Activated CD4-positive, alpha-beta memory T cell treated with anti-CD3 and anti-CD28 coated beads, Interleukin-2, amount 10 ng/mL, durations not matched to agents 7 days and 5 days (primary cell): ENCODE measurements around the gene IGSF9B. TPM values are rescaled to one million over a fixed set of nuclear protein-coding genes. Genes with fewer than 3 reads are reported as not detected.

Experiments
- CTCF ChIA-PET: fragments of 350-600 bp; sonication (Branson Sonifier 250); formaldehyde crosslinking; loops from one replicate; lab custom pipeline; 2021; ENCODE audit warnings: antibody characterized with exemption, inconsistent platforms; lab: Charles Lee
- POLR2A ChIA-PET: fragments of 350-600 bp; sonication (Branson Sonifier 250); formaldehyde crosslinking; loops from one replicate; lab custom pipeline; 2021; ENCODE audit warnings: antibody characterized with exemption; lab: Charles Lee
- DNase-seq: peaks from one replicate; pipeline ENCODE4 v3.0.0-alpha.2; 2020
- H3K27ac Mint-ChIP-seq: one replicate; pipeline ENCODE4 v1.8.0; 2021; ENCODE audit warnings: mild to moderate bottlenecking, mixed read lengths
- H3K27me3 Mint-ChIP-seq: one replicate; pipeline ENCODE4 v1.8.0; 2021; ENCODE audit warnings: mixed read lengths
- H3K36me3 Mint-ChIP-seq: one replicate; pipeline ENCODE4 v1.8.0; 2021; ENCODE audit warnings: low read depth, mixed read lengths
- H3K4me1 Mint-ChIP-seq: one replicate; pipeline ENCODE4 v1.8.0; 2021; ENCODE audit warnings: mixed read lengths
- H3K4me3 Mint-ChIP-seq: one replicate; pipeline ENCODE4 v1.8.0; 2021; ENCODE audit warnings: mild to moderate bottlenecking, mixed read lengths
- H3K9me3 Mint-ChIP-seq: one replicate; pipeline ENCODE4 v1.8.0; 2021; ENCODE audit warnings: mixed read lengths
- total RNA-seq, 2 experiments: library from RNA; stranded (reverse); gene quantifications; one replicate each; pipeline ENCODE4 v1.2.3, GENCODE V29; 2021

IGSF9B gene
- total RNA-seq, 2 experiments from 2014 or later = 66.2 to 70.8 TPM

DNA sequence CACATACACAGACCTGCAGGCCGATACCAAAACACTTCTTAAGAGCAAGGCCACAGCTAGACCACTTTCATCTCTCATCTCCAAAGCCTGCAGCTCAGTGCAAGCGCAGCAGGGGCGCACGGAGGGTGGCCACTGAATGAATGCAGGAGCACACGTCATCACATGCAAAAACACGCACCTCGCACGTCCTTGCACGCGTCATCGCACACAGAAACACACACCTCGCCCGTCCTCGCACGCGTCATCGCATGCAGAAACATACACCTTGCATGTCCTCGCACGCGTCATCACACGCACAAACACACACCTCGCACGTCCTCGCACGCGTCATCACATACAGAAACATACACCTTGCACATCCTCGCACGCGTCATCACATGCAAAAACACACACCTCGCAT, 17.2 kb downstream of the IGSF9B start:
- no peak for DNase-seq
- Mint-ChIP-seq H3K4me1 (peaks cover 43% of the 10 kb centered on the region), H3K36me3 (peaks cover 78% of the 10 kb centered on the region), H3K27ac (no peak overlapping the region), H3K27me3 (no peaks in the 10 kb centered on the region), H3K4me3 (no peak overlapping the region), H3K9me3 (peaks cover 3% of the 10 kb centered on the region)
- CTCF ChIA-PET = interaction anchor here (0.7 to 2.2 kb wide), 2 partner anchors 8 to 111 kb away, joined by 3 to 4 read pairs; no protein-coding TSS in a partner anchor
- POLR2A ChIA-PET = no interaction called here

DNA sequence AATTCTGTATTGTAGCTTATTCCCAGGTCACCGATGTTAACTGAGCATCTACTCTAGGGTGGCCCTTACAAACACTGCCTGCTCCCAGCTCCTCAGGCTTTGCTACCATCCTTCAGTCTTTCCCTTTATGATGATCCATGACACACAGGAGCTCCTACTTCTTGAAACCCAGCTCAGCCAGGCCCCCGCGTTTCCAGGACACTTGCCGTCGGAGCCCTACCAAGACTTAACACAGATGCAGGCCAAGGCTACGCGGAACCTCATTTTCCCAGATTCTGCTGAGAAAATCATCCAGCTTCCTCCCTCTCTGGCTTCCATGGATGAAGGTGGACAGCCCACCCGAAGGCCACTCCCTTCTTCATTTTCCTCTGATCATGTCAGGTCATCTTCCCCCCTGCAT, 18.6 kb downstream of the IGSF9B start:
- no peak overlapping the region for H3K27ac Mint-ChIP-seq
- peaks cover 81% of the 10 kb centered on the region for H3K36me3 Mint-ChIP-seq
- no peak for DNase-seq
- no peak overlapping the region for H3K4me3 Mint-ChIP-seq
- POLR2A ChIA-PET = interaction anchor here (1.4 kb wide), 2 partner anchors 10 to 17 kb away, joined by 3 to 6 read pairs; no protein-coding TSS in a partner anchor
- CTCF ChIA-PET = interaction anchor here (1.6 to 2.2 kb wide), 2 partner anchors 10 kb away, joined by 3 to 4 read pairs; no protein-coding TSS in a partner anchor
- H3K9me3 Mint-ChIP-seq = peaks cover 3% of the 10 kb centered on the region
- peaks cover 29% of the 10 kb centered on the region for H3K4me1 Mint-ChIP-seq
- no peaks in the 10 kb centered on the region for H3K27me3 Mint-ChIP-seq

DNA sequence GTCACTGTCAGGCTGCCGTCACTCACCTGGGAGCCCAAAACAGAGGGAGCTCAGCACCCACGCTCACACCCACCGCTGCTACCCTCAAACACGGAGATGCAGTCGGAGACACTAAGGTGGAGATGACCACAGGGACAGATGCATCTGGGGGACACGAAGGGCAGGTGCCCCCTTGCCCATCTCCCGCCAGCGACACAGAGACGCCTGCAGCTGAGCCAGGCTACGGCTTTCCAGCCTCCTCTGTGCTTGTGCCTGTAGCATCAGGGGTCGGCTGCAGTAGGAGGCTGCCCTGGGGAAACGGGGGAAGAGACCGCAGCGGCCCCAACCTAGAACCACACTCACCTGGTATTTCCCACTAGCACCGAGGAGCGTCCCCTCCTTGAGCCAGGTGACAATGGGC, 19.3 kb downstream of the IGSF9B start:
- H3K4me1 Mint-ChIP-seq = peaks cover 24% of the 10 kb centered on the region

GRCh38 chr11:133937015-133937414, 19.8 kb downstream of the IGSF9B start:
- Mint-ChIP-seq H3K9me3 (peaks cover 3% of the 10 kb centered on the region), H3K27ac (no peak overlapping the region), H3K36me3 (peaks cover 72% of the 10 kb centered on the region), H3K27me3 (no peaks in the 10 kb centered on the region), H3K4me1 (peaks cover 20% of the 10 kb centered on the region), H3K4me3 (no peak overlapping the region)
- ChIA-PET POLR2A (no interaction called here), CTCF (no interaction called here)
- DNase-seq = no peak

More for the DNA sequence above, 19.3 kb downstream of the IGSF9B start:
- ChIA-PET POLR2A (interaction anchor here (1.4 kb wide), 1 partner anchor 9 kb away, joined by 6 read pairs; no protein-coding TSS in a partner anchor), CTCF (interaction anchor here (1.6 to 2.2 kb wide), 2 partner anchors 9 to 11 kb away, joined by 3 to 4 read pairs; no protein-coding TSS in a partner anchor)
- H3K36me3 Mint-ChIP-seq = peaks cover 77% of the 10 kb centered on the region
- H3K27me3 Mint-ChIP-seq = no peaks in the 10 kb centered on the region
- no peak overlapping the region for H3K27ac Mint-ChIP-seq
- DNase-seq = no peak
- H3K9me3 Mint-ChIP-seq = peaks cover 3% of the 10 kb centered on the region
- H3K4me3 Mint-ChIP-seq = no peak overlapping the region

DNA sequence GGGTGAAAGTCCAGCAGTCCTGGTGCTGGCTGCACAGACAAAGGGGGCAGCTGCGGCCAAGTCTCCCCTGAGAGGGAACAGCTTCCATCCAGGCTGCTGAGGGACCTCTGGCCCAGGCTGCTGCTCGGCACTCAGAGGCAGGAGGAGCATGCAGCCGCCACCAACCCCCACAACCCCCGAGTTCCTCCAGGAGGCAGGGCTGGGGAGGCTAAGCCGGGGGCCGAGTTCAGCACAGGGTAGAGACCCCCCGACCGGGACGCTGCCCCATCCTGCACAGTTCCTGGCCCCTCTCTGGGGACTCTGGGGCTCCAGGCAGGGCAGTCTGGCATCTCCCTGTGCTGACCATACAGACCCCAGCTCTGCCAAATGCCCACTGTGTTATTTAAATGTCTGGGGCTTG, 20.2 kb downstream of the IGSF9B start:
- Mint-ChIP-seq H3K27ac (no peak overlapping the region), H3K36me3 (peaks cover 68% of the 10 kb centered on the region), H3K27me3 (no peaks in the 10 kb centered on the region), H3K9me3 (peaks cover 3% of the 10 kb centered on the region), H3K4me1 (peaks cover 16% of the 10 kb centered on the region), H3K4me3 (no peak overlapping the region)
- POLR2A ChIA-PET = no interaction called here
- CTCF ChIA-PET = no interaction called here
- DNase-seq = no peak

DNA sequence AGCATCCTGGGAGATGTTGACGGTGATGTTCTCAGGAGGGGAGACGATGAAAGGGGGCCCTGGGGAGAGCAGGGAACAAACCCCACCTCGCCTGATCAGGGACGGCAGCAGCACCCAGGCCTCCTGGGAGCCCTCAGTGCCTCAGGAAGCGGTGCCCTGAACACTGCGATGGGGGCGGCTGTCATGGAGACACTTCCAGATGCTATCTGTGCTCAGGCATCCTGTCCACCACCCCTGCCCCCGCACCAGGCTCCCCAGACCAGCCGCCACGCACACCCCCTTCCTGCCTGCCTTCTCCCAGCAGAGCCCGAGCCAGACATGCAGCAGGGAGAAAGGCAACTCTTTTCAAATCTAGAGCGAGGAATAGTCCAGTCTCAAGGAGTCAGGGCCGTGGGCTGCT, 20.6 kb downstream of the IGSF9B start:
- H3K36me3 Mint-ChIP-seq = peaks cover 64% of the 10 kb centered on the region
- ChIA-PET CTCF (no interaction called here), POLR2A (no interaction called here)
- H3K4me3 Mint-ChIP-seq = no peak overlapping the region
- DNase-seq = no peak
- H3K27me3 Mint-ChIP-seq = no peaks in the 10 kb centered on the region
- H3K4me1 Mint-ChIP-seq = peaks cover 12% of the 10 kb centered on the region
- H3K9me3 Mint-ChIP-seq = peaks cover 3% of the 10 kb centered on the region
- no peak overlapping the region for H3K27ac Mint-ChIP-seq

- Mint-ChIP-seq H3K36me3 (peaks cover 61% of the 10 kb centered on the region), H3K27ac (no peak overlapping the region), H3K27me3 (no peaks in the 10 kb centered on the region), H3K4me1 (peaks cover 14% of the 10 kb centered on the region), H3K9me3 (peaks cover 3% of the 10 kb centered on the region), H3K4me3 (no peak overlapping the region)
- ChIA-PET POLR2A (no interaction called here), CTCF (no interaction called here)
- DNase-seq = no peak
Observed at GRCh38 chr11:133935551-133935910, 21.2 kb downstream of the IGSF9B start.

GRCh38 chr11:133934599-133935550, 21.9 kb downstream of the IGSF9B start:
- Mint-ChIP-seq H3K4me3 (no peak overlapping the region), H3K9me3 (peaks cover 2% of the 10 kb centered on the region), H3K27me3 (no peaks in the 10 kb centered on the region), H3K27ac (no peak overlapping the region), H3K4me1 (peaks cover 20% of the 10 kb centered on the region), H3K36me3 (peaks cover 61% of the 10 kb centered on the region)
- POLR2A ChIA-PET = interaction anchor here (1.4 kb wide), 1 partner anchor 13 kb away, joined by 8 read pairs; no protein-coding TSS in a partner anchor
- no peak for DNase-seq
- CTCF ChIA-PET = interaction anchor here (0.9 kb wide), 1 partner anchor 115 kb away, joined by 6 read pairs; no protein-coding TSS in a partner anchor

- H3K4me1 Mint-ChIP-seq = peaks cover 20% of the 10 kb centered on the region
- H3K27ac Mint-ChIP-seq = no peak overlapping the region
Observed at GRCh38 chr11:133934096-133934495, 22.7 kb downstream of the IGSF9B start.

GRCh38 chr11:133931449-133932060, 25.2 kb downstream of the IGSF9B start:
- Mint-ChIP-seq H3K27me3 (no peaks in the 10 kb centered on the region), H3K9me3 (no peaks in the 10 kb centered on the region), H3K4me3 (no peak overlapping the region), H3K4me1 (peaks cover 37% of the 10 kb centered on the region), H3K36me3 (peaks cover 48% of the 10 kb centered on the region), H3K27ac (no peak overlapping the region)
- CTCF ChIA-PET = no interaction called here
- POLR2A ChIA-PET = no interaction called here
- no peak for DNase-seq

More at GRCh38 chr11:133934096-133934495, 22.7 kb downstream of the IGSF9B start:
- CTCF ChIA-PET = interaction anchor here (0.7 to 0.9 kb wide), 2 partner anchors 10 to 116 kb away, joined by 3 to 6 read pairs; no protein-coding TSS in a partner anchor
- H3K36me3 Mint-ChIP-seq = peaks cover 54% of the 10 kb centered on the region
- no peak overlapping the region for H3K4me3 Mint-ChIP-seq
- POLR2A ChIA-PET = interaction anchor here (1.1 to 1.4 kb wide), 2 partner anchors 13 to 25 kb away, joined by 3 to 8 read pairs; no protein-coding TSS in a partner anchor
- no peaks in the 10 kb centered on the region for H3K9me3 Mint-ChIP-seq
- DNase-seq = no peak
- no peaks in the 10 kb centered on the region for H3K27me3 Mint-ChIP-seq

GRCh38 chr11:133930767-133931448, 25.9 kb downstream of the IGSF9B start:
- ChIA-PET CTCF (no interaction called here), POLR2A (no interaction called here)
- Mint-ChIP-seq H3K27me3 (no peaks in the 10 kb centered on the region), H3K27ac (peak overlapping the region; percentile 88), H3K36me3 (peaks cover 47% of the 10 kb centered on the region), H3K4me3 (no peak overlapping the region), H3K4me1 (peaks cover 38% of the 10 kb centered on the region), H3K9me3 (no peaks in the 10 kb centered on the region)
- DNase-seq = no peak

DNA sequence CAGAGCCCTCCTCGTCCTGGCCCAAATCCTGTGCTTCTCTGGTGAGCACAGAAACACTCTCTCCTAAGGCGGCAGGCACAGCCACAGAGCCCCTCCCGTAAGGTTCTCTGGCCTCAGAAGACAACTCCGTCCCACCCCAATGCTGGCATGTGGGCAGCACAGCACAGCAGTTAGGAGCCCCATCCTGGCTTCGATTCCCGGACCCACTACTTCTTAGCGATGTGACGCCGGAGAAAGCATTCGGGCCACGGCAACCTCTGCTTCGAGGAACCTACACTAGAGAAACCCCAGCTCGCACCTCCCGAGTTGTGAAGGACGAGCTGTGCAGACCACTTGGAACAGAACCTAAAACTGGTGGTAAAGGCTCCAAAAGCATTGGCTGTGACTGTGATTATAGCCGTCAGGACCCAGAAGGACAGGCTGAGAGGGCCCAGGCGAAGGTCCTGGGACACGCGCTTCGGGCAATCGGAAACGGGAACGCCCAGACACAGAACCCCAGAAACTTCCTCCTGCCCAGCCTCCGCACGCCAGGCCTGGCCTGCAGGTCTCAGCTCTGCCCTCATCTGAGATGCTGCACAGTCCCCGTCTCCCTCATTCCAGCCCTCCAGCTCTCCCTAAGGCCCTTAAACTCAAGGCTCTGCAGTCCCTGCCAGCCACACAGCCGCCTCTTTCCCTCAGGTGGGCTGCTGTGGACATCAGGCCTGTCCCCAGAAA, 26.6 kb downstream of the IGSF9B start:
- CTCF ChIA-PET = no interaction called here
- Mint-ChIP-seq H3K9me3 (no peaks in the 10 kb centered on the region), H3K36me3 (peaks cover 48% of the 10 kb centered on the region), H3K4me1 (peaks cover 38% of the 10 kb centered on the region), H3K27ac (peak overlapping the region; percentile 88), H3K4me3 (no peak overlapping the region), H3K27me3 (no peaks in the 10 kb centered on the region)
- POLR2A ChIA-PET = no interaction called here
- DNase-seq = no peak
